Nephron (organoid): ENCODE results near the gene BCAS3.

ENCODE experiments used
- H3K27ac Mint-ChIP-seq, 3 experiments: 2 replicates each; pipeline ENCODE4 v1.8.0; 2020; ENCODE audit warnings: mixed read lengths in 3 of 3, mild to moderate bottlenecking in 2 of 3, moderate library complexity in 1 of 3
- H3K27me3 Mint-ChIP-seq: 2 replicates; pipeline ENCODE4 v1.8.0; 2021; ENCODE audit warnings: low read depth, mild to moderate bottlenecking, moderate library complexity, mixed read lengths
- H3K36me3 Mint-ChIP-seq: 2 replicates; pipeline ENCODE4 v1.8.0; 2020; ENCODE audit warnings: low read depth, mixed read lengths
- H3K4me1 Mint-ChIP-seq: 2 replicates; pipeline ENCODE4 v1.8.0; 2020; ENCODE audit warnings: mixed read lengths
- H3K4me3 Mint-ChIP-seq, 3 experiments: 2 replicates each; pipeline ENCODE4 v1.8.0; 2020; ENCODE audit warnings: mild to moderate bottlenecking in 3 of 3, mixed read lengths in 3 of 3, moderate library complexity in 2 of 3
- H3K9me3 Mint-ChIP-seq: 2 replicates; pipeline ENCODE4 v1.8.0; 2020; ENCODE audit warnings: mixed read lengths
- CTCF ChIP-seq, 3 experiments: fragments of 200-600 bp; sonication (generic); IDR thresholded peaks; one replicate each; pipeline ENCODE4 v1.5.0; 2021; ENCODE audit warnings: antibody characterized with exemption in 3 of 3; ENCODE audit not compliant: unreplicated experiment in 3 of 3

BCAS3 gene

DNA sequence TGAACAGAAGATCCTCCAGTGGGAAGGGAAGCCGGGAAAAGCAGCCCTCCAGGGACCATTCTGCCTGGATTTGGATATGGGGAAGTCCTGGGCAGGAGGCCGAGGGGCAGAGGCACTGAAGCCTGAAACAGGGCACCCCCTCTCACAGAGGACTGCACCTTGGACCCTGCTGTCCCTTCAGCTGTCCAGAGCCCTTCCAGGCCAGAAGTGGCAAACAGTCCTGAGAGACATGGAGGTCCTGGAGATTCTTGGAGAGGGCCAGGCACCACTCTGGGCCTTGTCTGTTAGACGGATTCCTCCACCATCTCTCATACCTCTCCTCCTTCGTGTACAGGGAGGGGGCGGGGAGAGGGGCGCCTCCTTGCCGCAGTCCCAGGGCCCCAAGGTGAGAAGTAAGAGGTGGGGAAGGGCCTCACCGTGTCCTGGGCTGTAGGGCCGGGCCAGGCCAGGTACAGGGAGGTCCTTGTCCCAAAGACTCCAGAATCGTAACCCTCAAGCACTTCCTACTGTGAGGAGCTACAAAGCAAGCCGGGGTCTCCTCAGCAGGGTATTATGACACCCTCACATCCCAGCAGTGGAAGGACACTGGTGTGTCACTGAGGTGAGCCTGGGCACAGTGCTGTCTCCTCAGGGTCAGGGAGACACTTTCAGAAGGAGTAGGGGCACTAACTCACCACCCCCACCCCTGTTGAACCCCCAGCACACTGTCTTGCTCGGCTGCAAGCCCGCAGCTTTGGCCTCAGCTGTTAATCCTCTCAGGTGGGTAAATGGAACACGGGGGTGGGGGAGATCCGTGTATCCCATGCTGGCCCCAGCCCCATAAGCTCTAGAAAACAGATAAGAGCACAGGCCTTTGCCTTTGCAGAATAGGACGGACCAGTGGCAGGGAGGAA lies 705.4 kb downstream of the BCAS3 start:
- peak overlapping the region in 2 of 3 experiments; percentile 0 to 7 for H3K4me3 Mint-ChIP-seq

DNA sequence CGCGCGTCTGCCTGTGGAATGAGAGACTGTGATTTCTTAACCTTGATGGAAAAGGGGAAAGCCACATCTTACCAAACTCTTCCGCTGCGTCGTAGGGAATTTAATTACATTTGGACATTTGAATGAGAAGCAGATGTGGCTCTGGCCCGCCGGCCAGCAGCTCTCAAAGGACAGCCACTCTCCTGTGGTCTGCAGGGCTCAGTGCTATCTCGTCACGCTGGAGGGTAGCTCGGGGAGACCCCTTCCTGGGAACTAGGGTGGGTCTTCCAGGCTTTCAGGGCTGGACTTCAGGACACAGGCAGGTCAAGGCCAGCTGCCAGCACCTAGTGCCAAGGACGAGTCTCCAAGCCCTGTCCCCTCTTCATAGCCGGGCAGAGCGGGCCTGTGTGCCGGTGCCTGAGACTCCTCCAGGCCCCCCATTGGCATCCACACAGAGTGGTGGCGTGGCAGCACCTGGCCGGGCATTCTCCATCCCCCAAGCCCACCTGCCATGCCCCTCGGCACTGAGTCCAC lies 706.1 kb downstream of the BCAS3 start:
- H3K36me3 Mint-ChIP-seq: no peaks in the 10 kb centered on the region
- TF ChIP-seq CTCF (IDR thresholded peaks at IDR 0.05; ENCODE audit: unreplicated experiment in 3 of 3): no peak
- no peaks in the 10 kb centered on the region for H3K9me3 Mint-ChIP-seq
- peak overlapping the region in 2 of 3 experiments; percentile 0 to 7 for H3K4me3 Mint-ChIP-seq
- peaks cover 58% of the 10 kb centered on the region for H3K4me1 Mint-ChIP-seq
- peaks cover 6% of the 10 kb centered on the region for H3K27me3 Mint-ChIP-seq
- peak overlapping the region; percentile 68 to 89 (median 86) for H3K27ac Mint-ChIP-seq

More for the DNA sequence above, 705.4 kb downstream of the BCAS3 start:
- H3K4me1 Mint-ChIP-seq: peaks cover 61% of the 10 kb centered on the region
- no peak for TF ChIP-seq CTCF (IDR thresholded peaks at IDR 0.05; ENCODE audit: unreplicated experiment in 3 of 3)
- H3K27ac Mint-ChIP-seq: peak overlapping the region; percentile 79 to 89 (median 86)
- no peaks in the 10 kb centered on the region for H3K36me3 Mint-ChIP-seq
- H3K9me3 Mint-ChIP-seq: no peaks in the 10 kb centered on the region
- H3K27me3 Mint-ChIP-seq: peaks cover 6% of the 10 kb centered on the region

- H3K27me3 Mint-ChIP-seq: peaks cover 6% of the 10 kb centered on the region
- no peak overlapping the region for H3K4me3 Mint-ChIP-seq
- peak overlapping the region in 2 of 3 experiments; percentile 86 to 89 for H3K27ac Mint-ChIP-seq
- peaks cover 58% of the 10 kb centered on the region for H3K4me1 Mint-ChIP-seq
- no peaks in the 10 kb centered on the region for H3K9me3 Mint-ChIP-seq
- no peaks in the 10 kb centered on the region for H3K36me3 Mint-ChIP-seq
- TF ChIP-seq CTCF (IDR thresholded peaks at IDR 0.05; ENCODE audit: unreplicated experiment in 3 of 3): no peak
Observed at GRCh38 chr17:61384354-61384691, 706.7 kb downstream of the BCAS3 start.

DNA sequence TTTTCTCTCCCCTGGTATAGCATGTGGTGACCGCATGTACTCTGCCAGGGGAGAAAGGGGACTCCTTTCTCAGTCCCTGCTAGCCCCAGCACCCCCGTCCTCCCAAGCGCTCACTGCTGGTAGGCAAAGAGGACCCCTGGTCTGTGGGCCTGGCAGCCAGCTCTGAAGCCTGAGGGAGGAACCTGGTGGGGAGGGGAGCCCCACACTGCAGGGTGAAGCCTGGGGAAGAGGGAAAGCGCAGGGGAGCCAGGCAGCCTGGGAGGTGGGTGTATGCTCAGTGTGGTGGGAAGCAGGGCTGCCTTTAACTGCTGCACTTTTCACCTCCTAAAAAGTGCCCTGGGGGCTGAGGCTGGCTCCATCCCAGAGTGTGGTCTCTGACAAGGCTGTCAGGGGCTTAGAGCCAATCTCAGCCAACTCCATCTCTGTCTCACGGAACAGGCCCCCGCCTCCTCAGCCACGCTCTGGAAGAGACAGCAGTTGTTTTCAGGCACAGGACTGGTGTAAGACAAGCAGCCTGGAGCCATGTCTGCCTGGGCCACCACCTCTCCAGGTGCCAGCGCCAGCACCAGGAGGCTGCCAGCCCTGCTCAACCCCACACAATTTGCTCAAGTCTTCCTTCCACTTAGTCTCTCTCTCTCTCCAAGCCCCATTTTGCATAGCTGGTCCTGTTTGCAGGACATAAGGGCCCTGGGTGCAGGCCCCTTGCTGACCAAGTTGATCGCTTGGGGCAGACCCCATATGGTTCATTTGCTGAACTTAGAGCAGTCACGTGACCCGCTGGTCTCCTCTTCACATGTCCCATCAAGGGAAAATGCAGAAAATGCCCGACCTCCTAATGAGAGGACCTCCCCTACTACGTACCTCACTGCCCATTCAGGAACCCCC lies 707.3 kb downstream of the BCAS3 start:
- no peak for TF ChIP-seq CTCF (IDR thresholded peaks at IDR 0.05; ENCODE audit: unreplicated experiment in 3 of 3)
- peak overlapping the region; percentile 86 to 89 (median 89) for H3K27ac Mint-ChIP-seq
- H3K27me3 Mint-ChIP-seq: peaks cover 6% of the 10 kb centered on the region
- H3K4me3 Mint-ChIP-seq: no peak overlapping the region
- H3K4me1 Mint-ChIP-seq: peaks cover 55% of the 10 kb centered on the region
- H3K9me3 Mint-ChIP-seq: no peaks in the 10 kb centered on the region
- no peaks in the 10 kb centered on the region for H3K36me3 Mint-ChIP-seq

DNA sequence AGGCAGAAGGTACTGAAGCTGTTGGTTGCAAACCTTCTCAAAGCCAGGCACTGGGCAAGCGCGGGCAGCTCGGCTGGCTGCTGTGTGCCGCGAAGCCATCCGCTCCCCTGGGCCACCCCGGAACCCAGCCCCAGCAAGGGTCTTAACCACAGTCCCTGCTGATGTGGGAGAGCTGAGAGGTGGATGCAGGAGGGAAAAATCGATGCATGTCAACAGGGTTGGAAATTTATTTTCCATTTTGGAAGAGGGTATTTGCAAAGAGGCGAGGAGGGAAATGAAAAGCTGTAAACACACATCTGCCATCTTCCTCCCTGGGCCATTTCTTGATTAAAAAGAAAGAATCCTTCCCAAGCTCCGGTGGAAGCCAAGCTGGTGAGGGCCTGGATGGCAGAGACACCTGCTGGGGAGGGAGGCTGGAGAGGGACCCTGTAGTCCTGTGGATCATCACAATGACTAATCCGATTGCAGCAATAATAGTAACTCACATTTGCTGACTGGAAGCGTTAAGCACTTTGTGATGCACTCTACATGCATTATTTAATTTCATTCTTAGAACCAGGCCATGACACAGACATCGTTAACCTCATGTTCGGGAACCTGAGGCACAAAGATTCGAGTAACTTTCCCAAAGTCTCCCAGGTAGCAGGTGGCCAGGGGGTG lies 708.1 kb downstream of the BCAS3 start:
- Mint-ChIP-seq H3K4me1 (peaks cover 55% of the 10 kb centered on the region), H3K36me3 (no peaks in the 10 kb centered on the region), H3K27me3 (peaks cover 7% of the 10 kb centered on the region), H3K4me3 (no peak overlapping the region), H3K9me3 (no peaks in the 10 kb centered on the region), H3K27ac (peak overlapping the region; percentile 13 to 89 (median 61))
- no peak for TF ChIP-seq CTCF (IDR thresholded peaks at IDR 0.05; ENCODE audit: unreplicated experiment in 3 of 3)
